SK-N-MC (cell line): Measurements from ENCODE around the gene TENT5C.

Source experiments
- DNase-seq: peaks from one replicate; pipeline ENCODE4 v3.0.0-alpha.2; 2011; ENCODE audit warnings: low read depth, low spot score
- H3K27ac ChIP-seq: fragments of 200-600 bp; sonication (generic); 2 replicates; pipeline ENCODE4 v1.5.1; 2016; ENCODE audit warnings: mixed run types
- H3K36me3 ChIP-seq: fragments of 200-600 bp; sonication (generic); 2 replicates; pipeline ENCODE4 v1.6.1; 2017; ENCODE audit warnings: antibody characterized with exemption, low read length, mixed read lengths; ENCODE audit not compliant: insufficient read depth
- H3K4me3 ChIP-seq: fragments of 200-600 bp; sonication (generic); 2 replicates; pipeline ENCODE4 v1.5.1; 2016
- H3K9ac ChIP-seq: fragments of 200-600 bp; sonication (generic); 2 replicates; pipeline ENCODE4 v1.8.0; 2017; ENCODE audit warnings: mixed run types, mixed read lengths; ENCODE audit not compliant: insufficient read length
- H3K9me3 ChIP-seq: fragments of 200-600 bp; sonication (generic); 2 replicates; pipeline ENCODE4 v1.6.1; 2017; ENCODE audit warnings: low read depth, mild to moderate bottlenecking, antibody characterized with exemption, low read length, moderate library complexity, mixed read lengths
- EZH2 ChIP-seq: fragments of 200-600 bp; sonication (generic); IDR thresholded peaks from one replicate; pipeline ENCODE4 v1.6.1; 2017; ENCODE audit warnings: antibody characterized with exemption
- FOXP2 ChIP-seq: optimal IDR thresholded peaks from 2 replicates; pipeline ENCODE3; 2011; ENCODE audit warnings: mild to moderate bottlenecking, moderate library complexity; ENCODE audit not compliant: insufficient read depth; ENCODE audit errors: extremely low read length, control extremely low read depth
- POLR2AphosphoS5 ChIP-seq: IDR thresholded peaks from 2 replicates; pipeline ENCODE4 v1.6.1; 2012; ENCODE audit warnings: mild to moderate bottlenecking, low read depth, low read length, borderline replicate concordance

Gene TENT5C

GRCh38 chr1:117575586-117576225, 30.1 kb upstream of the TENT5C start:
- DNase-seq = no peak
- H3K36me3 ChIP-seq = no peaks in the 10 kb centered on the region
- no peak overlapping the region for H3K9ac ChIP-seq
- H3K9me3 ChIP-seq = no peaks in the 10 kb centered on the region
- no peak overlapping the region for H3K27ac ChIP-seq
- no peak overlapping the region for H3K4me3 ChIP-seq
- TF ChIP-seq POLR2AphosphoS5 (no peak), EZH2 (no peak), FOXP2 (no peak)

GRCh38 chr1:117576236-117576635, 29.6 kb upstream of the TENT5C start:
- H3K9ac ChIP-seq = no peak overlapping the region
- no peaks in the 10 kb centered on the region for H3K36me3 ChIP-seq
- H3K4me3 ChIP-seq = no peak overlapping the region
- H3K9me3 ChIP-seq = no peaks in the 10 kb centered on the region
- TF ChIP-seq FOXP2 (no peak), POLR2AphosphoS5 (no peak)
- no peak overlapping the region for H3K27ac ChIP-seq
- no peak for DNase-seq

GRCh38 chr1:117577191-117577885, 28.5 kb upstream of the TENT5C start:
- no peak for TF ChIP-seq FOXP2
- no peak for TF ChIP-seq EZH2
- no peaks in the 10 kb centered on the region for H3K9me3 ChIP-seq
- H3K27ac ChIP-seq = no peak overlapping the region
- H3K9ac ChIP-seq = no peak overlapping the region
- no peak for DNase-seq
- H3K36me3 ChIP-seq = no peaks in the 10 kb centered on the region
- H3K4me3 ChIP-seq = no peak overlapping the region

GRCh38 chr1:117578466-117578865, 27.4 kb upstream of the TENT5C start:
- H3K9me3 ChIP-seq = no peaks in the 10 kb centered on the region
- TF ChIP-seq POLR2AphosphoS5 (no peak), EZH2 (no peak), FOXP2 (no peak)
- H3K9ac ChIP-seq = no peak overlapping the region
- no peak overlapping the region for H3K4me3 ChIP-seq
- H3K27ac ChIP-seq = no peak overlapping the region
- no peak for DNase-seq
- H3K36me3 ChIP-seq = no peaks in the 10 kb centered on the region

GRCh38 chr1:117579221-117579906, 26.5 kb upstream of the TENT5C start:
- Histone ChIP-seq H3K9ac (no peak overlapping the region), H3K9me3 (no peaks in the 10 kb centered on the region), H3K27ac (no peak overlapping the region), H3K36me3 (no peaks in the 10 kb centered on the region), H3K4me3 (no peak overlapping the region)
- TF ChIP-seq FOXP2 (no peak), EZH2 (no peak), POLR2AphosphoS5 (no peak)
- no peak for DNase-seq

GRCh38 chr1:117580436-117580835, 25.4 kb upstream of the TENT5C start:
- DNase-seq = no peak
- Histone ChIP-seq H3K4me3 (no peak overlapping the region), H3K36me3 (no peaks in the 10 kb centered on the region), H3K9me3 (no peaks in the 10 kb centered on the region), H3K27ac (no peak overlapping the region), H3K9ac (no peak overlapping the region)
- TF ChIP-seq EZH2 (no peak), POLR2AphosphoS5 (no peak), FOXP2 (no peak)

GRCh38 chr1:117580882-117581281, 25.0 kb upstream of the TENT5C start:
- no peaks in the 10 kb centered on the region for H3K9me3 ChIP-seq
- TF ChIP-seq POLR2AphosphoS5 = no peak
- TF ChIP-seq FOXP2 = no peak
- TF ChIP-seq EZH2 = no peak
- H3K36me3 ChIP-seq = no peaks in the 10 kb centered on the region
- no peak for DNase-seq
- H3K9ac ChIP-seq = no peak overlapping the region
- no peak overlapping the region for H3K27ac ChIP-seq
- no peak overlapping the region for H3K4me3 ChIP-seq

GRCh38 chr1:117581391-117581943, 24.4 kb upstream of the TENT5C start:
- Histone ChIP-seq H3K4me3 (no peak overlapping the region), H3K9me3 (no peaks in the 10 kb centered on the region), H3K36me3 (no peaks in the 10 kb centered on the region), H3K9ac (no peak overlapping the region), H3K27ac (no peak overlapping the region)
- TF ChIP-seq POLR2AphosphoS5 (no peak), FOXP2 (no peak), EZH2 (no peak)
- no peak for DNase-seq
